Activated T-helper 1 cell treated with anti-CD3 and anti-CD28 coated beads, Interleukin-12 subunit alpha, Interleukin-12 subunit beta, Interleukin-2, Interleukin-4 antibody, amounts not matched to agents 30 ng/mL and 10 ng/mL and 1 ng/mL, durations not matched to agents 14 hours and 24 hours and 36 hours (primary cell): ENCODE measurements around the gene SPIN1. TPM values are rescaled to one million over a fixed set of nuclear protein-coding genes. Genes with fewer than 3 reads are reported as not detected.

Experiments
- DNase-seq: peaks from one replicate; pipeline ENCODE4 v3.0.0; 2021; ENCODE audit warnings: low spot score
- H3K27ac Mint-ChIP-seq: one replicate; pipeline ENCODE4 v1.8.0; 2021; ENCODE audit warnings: mild to moderate bottlenecking, mixed read lengths
- H3K27me3 Mint-ChIP-seq: one replicate; pipeline ENCODE4 v1.8.0; 2022; ENCODE audit warnings: mild to moderate bottlenecking, moderate library complexity, mixed read lengths; ENCODE audit not compliant: insufficient read depth
- H3K36me3 Mint-ChIP-seq: one replicate; pipeline ENCODE4 v1.8.0; 2021; ENCODE audit warnings: low read depth, mixed read lengths
- H3K4me1 Mint-ChIP-seq: one replicate; pipeline ENCODE4 v1.8.0; 2021; ENCODE audit warnings: low read depth, mixed read lengths
- H3K4me3 Mint-ChIP-seq: one replicate; pipeline ENCODE4 v1.8.0; 2021; ENCODE audit warnings: mild to moderate bottlenecking, moderate library complexity, mixed read lengths
- H3K9me3 Mint-ChIP-seq: one replicate; pipeline ENCODE4 v1.8.0; 2021; ENCODE audit warnings: mixed read lengths
- intact Hi-C: fragments of 100-400 bp; cut with micrococcal nuclease; formaldehyde crosslinking; loops from one replicate; pipeline ENCODE4 v1.15.1; 2024
- total RNA-seq: library from RNA; stranded (reverse); gene quantifications from 2 replicates; pipeline ENCODE4 v1.2.3, GENCODE V29; 2022

Gene SPIN1
- total RNA-seq, 1 donor from 2014 or later: 39.1 TPM

DNA sequence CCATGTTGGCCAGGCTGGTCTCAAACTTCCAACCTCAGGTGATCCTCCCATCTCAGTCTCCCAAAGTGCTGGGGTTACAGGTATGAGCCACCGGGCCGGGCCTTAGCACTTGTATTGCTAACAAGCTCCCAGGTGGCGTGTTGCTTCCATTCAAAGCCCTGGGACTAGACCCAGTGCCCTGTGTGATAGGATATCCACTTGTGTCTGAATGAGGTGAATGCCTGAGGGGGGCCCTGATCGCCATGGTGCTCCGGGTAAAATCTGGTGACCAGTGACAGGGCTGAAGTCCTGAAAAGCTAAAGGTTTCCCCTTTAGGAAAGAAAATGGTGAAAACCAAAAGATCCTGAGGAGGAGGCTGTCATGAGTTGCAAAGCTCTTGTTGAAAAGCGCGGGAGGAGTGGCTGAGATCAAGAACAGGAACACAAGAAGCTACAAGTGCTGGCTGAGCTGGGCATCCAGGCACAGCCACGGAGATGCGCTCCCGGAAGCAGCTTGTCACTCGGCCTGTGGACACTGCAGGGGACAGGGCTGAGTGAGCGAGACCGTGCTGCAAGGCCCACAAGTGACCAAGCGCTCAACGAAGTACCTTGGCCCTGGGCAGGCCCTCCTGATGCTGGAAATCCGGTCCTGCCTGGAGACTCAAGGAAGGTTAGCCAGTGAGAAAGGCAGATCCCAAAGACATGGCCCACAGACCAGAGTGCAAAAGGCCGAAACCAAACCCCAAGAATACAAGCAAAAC is 106.9 kb downstream of the SPIN1 start:
- intact Hi-C loops: no loop called here
- H3K4me1 Mint-ChIP-seq: no peaks in the 10 kb centered on the region
- no peak overlapping the region for H3K4me3 Mint-ChIP-seq
- peaks cover 4% of the 10 kb centered on the region for H3K27me3 Mint-ChIP-seq
- no peaks in the 10 kb centered on the region for H3K36me3 Mint-ChIP-seq
- H3K9me3 Mint-ChIP-seq: no peaks in the 10 kb centered on the region
- H3K27ac Mint-ChIP-seq: no peak overlapping the region
- DNase-seq: no peak

DNA sequence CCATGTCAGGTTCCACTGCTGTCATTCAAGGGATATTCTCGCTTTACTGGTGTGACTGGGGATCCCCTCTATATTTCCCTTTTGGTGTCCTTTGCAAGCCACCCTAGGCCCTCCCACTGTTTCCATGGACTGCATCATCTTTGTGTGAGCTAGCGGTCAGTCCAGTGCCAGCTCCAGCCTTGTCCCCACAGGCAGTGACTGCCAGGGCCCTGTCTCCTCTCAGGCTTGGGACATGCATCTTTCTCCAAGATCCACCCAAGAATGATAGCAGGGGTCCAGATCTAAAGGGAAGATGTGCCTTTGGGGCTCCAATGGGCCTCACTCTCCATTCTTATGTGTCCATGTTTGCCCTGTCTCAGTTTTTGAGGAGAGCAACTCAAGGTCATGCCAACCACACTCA is 109.0 kb downstream of the SPIN1 start:
- no peak for DNase-seq
- H3K27ac Mint-ChIP-seq: no peak overlapping the region
- peaks cover under 1% of the 10 kb centered on the region for H3K27me3 Mint-ChIP-seq
- H3K4me3 Mint-ChIP-seq: no peak overlapping the region
- H3K4me1 Mint-ChIP-seq: no peaks in the 10 kb centered on the region
- H3K9me3 Mint-ChIP-seq: no peaks in the 10 kb centered on the region
- intact Hi-C loops: no loop called here
- no peaks in the 10 kb centered on the region for H3K36me3 Mint-ChIP-seq

DNA sequence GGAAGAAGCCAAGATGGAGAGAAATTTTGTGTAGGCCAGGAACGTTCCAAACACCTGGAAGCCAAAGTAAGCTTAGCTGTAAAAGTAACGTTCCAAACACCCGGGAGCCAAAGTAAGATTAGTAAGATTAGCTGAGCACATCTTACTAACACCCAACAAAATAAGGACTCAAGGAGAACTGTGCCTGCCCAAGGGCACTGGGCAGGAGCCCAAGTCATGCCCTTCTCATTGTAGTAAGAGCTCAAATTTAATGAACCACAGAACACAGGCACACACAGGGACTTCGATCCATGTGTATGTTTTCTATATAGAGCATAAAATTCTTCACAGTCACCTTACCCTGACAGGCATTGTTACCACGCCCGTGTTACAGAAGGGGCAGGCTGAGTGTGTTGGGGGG is 110.6 kb downstream of the SPIN1 start:
- Mint-ChIP-seq H3K9me3 (no peaks in the 10 kb centered on the region), H3K36me3 (no peaks in the 10 kb centered on the region), H3K4me1 (no peaks in the 10 kb centered on the region), H3K27ac (no peak overlapping the region), H3K4me3 (no peak overlapping the region), H3K27me3 (no peaks in the 10 kb centered on the region)
- no peak for DNase-seq
- intact Hi-C loops: no loop called here

DNA sequence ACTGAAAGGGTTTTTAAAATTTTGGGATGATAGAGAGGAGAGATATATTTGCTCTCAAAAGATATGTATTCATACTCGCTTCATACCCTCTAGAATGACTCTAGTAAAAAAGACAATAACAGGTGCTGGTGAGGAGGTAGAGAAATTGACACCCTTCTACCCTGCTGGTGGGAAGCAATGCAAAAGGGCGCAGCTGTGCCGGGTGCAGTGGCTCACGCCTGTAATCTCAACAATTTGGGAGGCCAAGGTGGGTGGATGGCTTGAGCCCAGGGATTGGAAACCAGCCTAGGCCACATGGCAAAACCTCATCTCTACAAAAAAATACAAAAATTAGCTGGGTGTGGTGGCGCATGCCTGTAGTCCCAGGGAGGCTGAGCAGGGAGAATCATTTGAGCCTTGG is 112.8 kb downstream of the SPIN1 start:
- Mint-ChIP-seq H3K4me1 (no peaks in the 10 kb centered on the region), H3K9me3 (no peaks in the 10 kb centered on the region), H3K27ac (no peak overlapping the region), H3K27me3 (no peaks in the 10 kb centered on the region), H3K36me3 (no peaks in the 10 kb centered on the region), H3K4me3 (no peak overlapping the region)
- intact Hi-C loops: no loop called here
- DNase-seq: no peak

DNA sequence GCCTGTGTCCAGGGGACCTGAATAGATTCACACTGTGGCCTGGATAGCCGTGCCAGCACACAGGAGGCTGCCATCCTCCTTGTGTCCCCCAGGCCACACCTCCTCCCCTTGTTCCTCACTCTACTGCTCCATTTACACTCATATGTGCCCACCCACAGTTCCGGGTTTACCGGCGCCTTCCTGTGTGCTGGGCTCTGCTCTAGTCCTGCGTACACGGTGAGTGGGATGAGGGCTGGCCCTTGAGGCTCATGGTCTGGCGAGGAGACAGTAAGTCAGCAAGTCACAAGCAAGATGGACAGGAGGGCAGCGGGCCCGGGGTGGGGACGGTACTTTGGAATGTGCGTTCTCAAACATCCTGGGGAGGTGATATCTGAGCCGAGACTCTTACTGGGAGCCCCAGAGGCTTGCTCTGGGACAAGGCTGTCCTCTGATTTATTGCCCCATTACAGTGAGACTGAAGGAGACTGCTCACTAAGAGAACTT is 114.3 kb downstream of the SPIN1 start:
- Mint-ChIP-seq H3K27me3 (no peaks in the 10 kb centered on the region), H3K4me3 (no peak overlapping the region), H3K9me3 (no peaks in the 10 kb centered on the region), H3K27ac (no peak overlapping the region), H3K36me3 (no peaks in the 10 kb centered on the region), H3K4me1 (no peaks in the 10 kb centered on the region)
- intact Hi-C loops: no loop called here
- no peak for DNase-seq

DNA sequence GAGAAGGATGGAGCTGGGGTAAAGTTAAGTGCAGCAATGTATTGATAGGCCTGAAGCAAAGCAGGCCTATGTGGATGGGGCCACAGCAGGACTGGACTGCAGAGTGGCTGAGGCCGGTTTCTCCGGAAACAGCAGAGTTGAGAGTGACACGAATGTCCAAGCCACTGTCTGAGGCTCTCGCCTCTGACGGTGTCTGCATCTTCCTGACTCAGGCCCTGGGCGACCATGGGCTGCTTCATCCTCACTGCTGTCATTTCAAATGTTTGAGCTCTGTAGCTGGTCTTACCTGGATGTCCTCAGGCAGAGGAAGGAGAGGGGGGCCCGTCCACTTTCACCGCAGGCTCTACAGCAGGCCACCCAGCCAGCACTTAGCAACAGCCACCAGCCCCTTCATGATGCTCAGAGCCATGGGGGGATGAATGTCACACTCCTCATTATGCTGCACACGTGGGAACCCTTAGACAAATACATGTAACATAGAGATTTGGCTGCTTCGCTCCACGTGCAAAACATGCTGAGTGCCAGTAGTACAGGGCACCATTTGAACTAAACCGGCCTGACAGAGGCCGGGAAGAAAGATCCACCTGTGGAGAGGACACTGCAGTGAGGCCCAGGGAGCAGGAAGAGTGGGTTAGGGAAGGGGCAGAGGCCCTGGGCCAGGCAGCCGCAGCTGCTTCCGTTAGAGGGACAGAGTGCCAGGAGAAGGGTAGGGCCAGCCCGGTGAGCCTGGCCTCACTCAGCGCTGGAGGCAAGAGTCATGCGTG is 115.0 kb downstream of the SPIN1 start:
- H3K36me3 Mint-ChIP-seq: no peaks in the 10 kb centered on the region
- no peaks in the 10 kb centered on the region for H3K4me1 Mint-ChIP-seq
- H3K27me3 Mint-ChIP-seq: no peaks in the 10 kb centered on the region
- intact Hi-C loops: no loop called here
- H3K4me3 Mint-ChIP-seq: no peak overlapping the region
- no peak overlapping the region for H3K27ac Mint-ChIP-seq
- no peaks in the 10 kb centered on the region for H3K9me3 Mint-ChIP-seq
- no peak for DNase-seq

DNA sequence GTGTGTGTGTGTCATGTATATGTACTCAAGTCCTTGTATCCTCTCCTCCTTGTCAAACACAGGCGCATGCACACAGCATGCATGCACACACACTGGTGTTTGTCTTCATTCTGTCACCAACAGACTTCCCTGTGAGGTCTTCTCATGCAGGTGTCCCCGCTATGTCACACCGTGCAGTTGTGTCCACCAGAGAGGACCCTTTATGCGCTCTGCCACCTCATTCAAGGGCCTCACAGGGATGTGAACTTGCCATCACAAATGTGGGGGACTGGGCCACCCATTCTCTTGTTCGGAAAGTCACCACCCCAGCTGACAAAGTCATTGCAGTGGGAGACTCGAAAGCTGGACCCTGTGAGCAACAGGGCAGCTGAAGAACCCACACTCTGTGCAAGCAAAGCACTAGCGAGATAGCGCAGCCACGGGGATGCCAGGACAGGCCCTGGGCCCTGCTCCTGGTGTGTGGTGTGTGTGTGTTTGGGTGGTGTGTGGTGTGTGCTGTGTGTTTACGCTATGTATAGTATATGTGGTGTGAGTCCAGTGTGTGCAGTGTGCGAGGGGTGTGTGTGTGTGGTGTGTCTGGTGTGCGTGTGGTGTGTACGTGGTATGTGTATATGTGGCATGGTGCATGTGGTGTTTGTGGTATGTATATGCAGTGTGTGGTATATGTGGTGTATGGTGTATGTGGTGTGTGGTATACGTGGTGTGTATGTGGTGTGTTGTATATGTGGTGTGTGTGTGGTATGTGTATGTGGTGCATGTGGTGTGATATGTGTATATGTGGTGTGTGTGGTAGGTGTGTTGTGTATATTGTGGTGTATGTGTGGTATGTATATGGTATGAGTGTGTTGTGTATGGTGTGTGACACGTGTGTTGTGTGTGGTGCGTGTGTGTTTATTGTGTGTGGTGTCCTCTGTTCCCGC is 115.9 kb downstream of the SPIN1 start:
- no peaks in the 10 kb centered on the region for H3K9me3 Mint-ChIP-seq
- no peak overlapping the region for H3K27ac Mint-ChIP-seq
- DNase-seq: no peak
- H3K36me3 Mint-ChIP-seq: no peaks in the 10 kb centered on the region
- intact Hi-C loops: no loop called here
- no peak overlapping the region for H3K4me3 Mint-ChIP-seq
- no peaks in the 10 kb centered on the region for H3K4me1 Mint-ChIP-seq
- no peaks in the 10 kb centered on the region for H3K27me3 Mint-ChIP-seq

DNA sequence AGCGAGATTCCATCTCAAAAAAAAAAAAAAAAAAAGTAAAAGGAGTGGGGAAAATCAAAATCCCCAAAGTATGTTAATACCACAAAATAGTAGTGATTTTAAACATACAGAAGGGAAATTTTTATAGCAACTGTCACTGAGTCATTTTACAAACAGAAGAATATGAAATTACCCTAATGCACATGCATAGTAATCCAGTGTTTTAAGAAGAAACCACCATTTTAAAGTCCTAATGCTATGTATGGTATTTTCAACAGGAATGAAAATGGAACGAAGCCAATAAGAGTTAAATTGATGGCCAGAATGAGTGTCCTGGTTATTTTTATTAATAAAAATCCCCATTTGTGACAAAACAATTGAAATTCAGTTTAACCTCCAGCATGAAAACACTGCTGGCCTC is 120.1 kb downstream of the SPIN1 start:
- Mint-ChIP-seq H3K27me3 (peaks cover 5% of the 10 kb centered on the region), H3K4me1 (no peaks in the 10 kb centered on the region), H3K4me3 (no peak overlapping the region), H3K36me3 (no peaks in the 10 kb centered on the region), H3K9me3 (no peaks in the 10 kb centered on the region), H3K27ac (no peak overlapping the region)
- intact Hi-C loops: no loop called here
- no peak for DNase-seq

DNA sequence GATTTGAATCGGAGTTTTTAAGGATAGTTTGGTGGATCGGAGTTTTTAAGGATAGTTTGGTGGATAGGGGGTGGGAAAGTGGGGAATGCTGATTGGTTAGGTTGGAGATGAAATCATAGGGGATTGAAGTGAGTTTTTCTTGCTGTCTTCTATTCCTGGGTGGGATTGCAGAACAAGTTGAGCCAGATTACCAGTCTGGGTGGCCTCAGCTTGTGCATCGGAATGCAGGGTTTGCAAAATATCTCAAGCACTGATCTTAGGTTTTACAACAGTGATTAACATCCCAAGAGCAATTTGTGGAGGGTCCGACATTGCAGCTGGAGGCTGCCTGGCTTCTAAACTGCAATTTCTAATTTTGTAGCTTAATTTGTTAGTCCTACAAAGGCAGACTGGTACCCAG is 123.7 kb downstream of the SPIN1 start:
- Mint-ChIP-seq H3K9me3 (peaks cover 4% of the 10 kb centered on the region), H3K4me1 (no peaks in the 10 kb centered on the region), H3K36me3 (no peaks in the 10 kb centered on the region), H3K27ac (no peak overlapping the region), H3K4me3 (no peak overlapping the region), H3K27me3 (peaks cover 7% of the 10 kb centered on the region)
- intact Hi-C loops: no loop called here
- DNase-seq: no peak

DNA sequence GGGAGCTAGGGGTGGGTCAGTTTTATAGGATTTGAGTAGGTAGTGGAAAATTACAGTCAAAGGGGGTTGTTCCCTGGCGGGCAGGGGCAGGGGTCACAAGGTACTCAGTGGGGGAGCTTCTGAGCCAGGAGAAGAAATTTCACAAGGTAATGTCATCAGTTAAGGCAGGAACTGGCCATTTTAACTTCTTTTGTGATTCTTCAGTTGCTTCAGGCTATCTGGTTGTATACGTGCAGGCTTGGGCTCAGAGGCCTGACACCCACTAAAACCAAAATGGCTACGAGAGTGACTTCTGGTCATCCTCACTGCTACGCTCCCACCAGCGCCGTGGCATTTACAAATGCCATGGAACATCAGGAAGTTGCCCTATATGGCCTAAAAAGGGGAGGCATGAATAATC is 126.0 kb downstream of the SPIN1 start:
- peaks cover 4% of the 10 kb centered on the region for H3K9me3 Mint-ChIP-seq
- intact Hi-C loops: no loop called here
- H3K4me1 Mint-ChIP-seq: no peaks in the 10 kb centered on the region
- H3K27me3 Mint-ChIP-seq: peaks cover 7% of the 10 kb centered on the region
- no peak overlapping the region for H3K27ac Mint-ChIP-seq
- DNase-seq: no peak
- H3K4me3 Mint-ChIP-seq: no peak overlapping the region
- H3K36me3 Mint-ChIP-seq: no peaks in the 10 kb centered on the region

DNA sequence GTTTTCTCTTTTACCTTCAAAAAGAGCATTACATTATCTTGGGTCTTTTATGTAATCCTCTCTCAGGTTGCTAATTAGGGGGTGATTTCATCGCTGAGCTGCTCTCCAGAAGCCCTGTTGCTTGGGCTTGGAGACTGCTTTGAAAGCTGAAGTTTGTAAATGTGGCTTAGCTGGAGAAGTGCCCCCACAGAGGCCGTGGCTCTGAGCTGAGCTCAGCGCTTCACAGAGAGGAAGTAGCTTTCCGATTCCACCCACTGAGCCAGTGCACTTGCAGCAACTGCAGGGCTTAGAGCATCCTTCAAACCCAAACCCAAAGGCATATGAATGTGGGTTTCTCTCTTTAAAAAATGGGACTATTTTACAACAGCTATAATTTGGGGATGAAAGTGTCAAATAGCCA is 133.1 kb downstream of the SPIN1 start:
- Mint-ChIP-seq H3K4me3 (no peak overlapping the region), H3K27ac (no peak overlapping the region), H3K9me3 (no peaks in the 10 kb centered on the region), H3K4me1 (no peaks in the 10 kb centered on the region), H3K27me3 (peaks cover 16% of the 10 kb centered on the region), H3K36me3 (no peaks in the 10 kb centered on the region)
- no peak for DNase-seq
- intact Hi-C loops: no loop called here

DNA sequence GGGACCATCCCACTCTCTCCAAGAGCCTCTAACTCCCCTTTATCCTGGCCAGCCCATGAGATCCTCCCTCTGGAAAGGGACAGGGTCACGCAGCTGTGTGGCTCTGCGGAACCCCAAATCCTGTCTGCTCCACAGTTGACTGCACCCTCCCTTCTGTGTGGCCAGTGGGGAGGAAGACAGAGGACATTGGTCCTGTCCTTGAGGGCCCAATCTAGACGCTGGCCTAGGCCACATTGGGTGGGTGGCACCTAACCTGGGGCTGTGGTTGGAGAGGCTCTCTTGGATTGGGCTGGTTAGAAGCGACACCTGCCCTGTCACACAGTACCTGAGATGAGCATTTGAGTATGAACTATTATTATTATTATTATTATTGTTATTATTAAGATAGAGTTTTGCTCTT is 134.1 kb downstream of the SPIN1 start:
- Mint-ChIP-seq H3K4me3 (no peak overlapping the region), H3K27ac (no peak overlapping the region), H3K27me3 (peaks cover 16% of the 10 kb centered on the region), H3K9me3 (no peaks in the 10 kb centered on the region), H3K36me3 (no peaks in the 10 kb centered on the region), H3K4me1 (no peaks in the 10 kb centered on the region)
- DNase-seq: no peak
- intact Hi-C loops: no loop called here

DNA sequence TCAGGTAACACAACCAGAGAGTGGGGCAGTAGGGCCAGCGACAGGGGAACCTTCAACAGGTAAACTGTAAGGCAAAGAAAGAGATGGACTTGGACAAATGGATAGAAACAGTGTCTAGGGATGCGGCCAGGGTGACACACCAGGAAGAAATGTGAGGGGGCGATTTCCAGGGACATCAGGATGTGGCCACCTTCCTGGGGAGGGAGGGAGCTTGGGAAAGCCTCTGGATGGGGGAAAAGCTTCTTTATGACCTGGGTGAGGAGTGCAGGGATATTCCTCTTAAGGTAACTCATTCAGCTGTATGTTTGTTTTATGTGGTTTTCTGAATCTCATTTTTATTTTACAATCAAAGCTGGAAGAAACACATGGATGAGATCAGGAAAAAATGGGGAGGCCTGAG is 134.8 kb downstream of the SPIN1 start:
- H3K36me3 Mint-ChIP-seq: no peaks in the 10 kb centered on the region
- DNase-seq: no peak
- intact Hi-C loops: no loop called here
- H3K4me1 Mint-ChIP-seq: no peaks in the 10 kb centered on the region
- H3K27me3 Mint-ChIP-seq: peaks cover 19% of the 10 kb centered on the region
- H3K4me3 Mint-ChIP-seq: no peak overlapping the region
- H3K9me3 Mint-ChIP-seq: no peaks in the 10 kb centered on the region
- no peak overlapping the region for H3K27ac Mint-ChIP-seq
